OCI-LY3 (cell line): ENCODE results near the gene PHACTR3.

Experiments used
- H2AFZ ChIP-seq: fragments of 200-600, 300-600 bp; shearing (Covaris generic); 2 replicates; pipeline ENCODE4 v1.6.0; 2014; ENCODE audit warnings: antibody characterized with exemption, low read depth, low read length
- H3K27ac ChIP-seq: fragments of 200-600, 300-600 bp; sonication (generic); 2 replicates; pipeline ENCODE4 v1.5.1; 2014; ENCODE audit warnings: mild to moderate bottlenecking, low read length, moderate library complexity, mixed read lengths
- H3K27me3 ChIP-seq: fragments of 200-600, 300-600 bp; sonication (generic); 2 replicates; pipeline ENCODE4 v1.6.1; 2014; ENCODE audit warnings: low read depth, low read length, mixed read lengths
- H3K36me3 ChIP-seq: fragments of 200-600, 300-600 bp; sonication (generic); replicated peaks from 2 replicates; pipeline ENCODE3; 2014; ENCODE audit warnings: low read depth, low read length, mixed read lengths
- H3K4me1 ChIP-seq: fragments of 300-600, 200-600 bp; sonication (generic); 2 replicates; pipeline ENCODE4 v1.6.1; 2014; ENCODE audit warnings: low read length, mixed read lengths
- H3K4me2 ChIP-seq: fragments of 200-600, 300-600 bp; sonication (generic); 2 replicates; pipeline ENCODE4 v1.6.1; 2014; ENCODE audit warnings: low read length, mixed read lengths
- H3K4me3 ChIP-seq: fragments of 300-600, 200-600 bp; sonication (generic); 2 replicates; pipeline ENCODE4 v1.5.1; 2014; ENCODE audit warnings: antibody characterized with exemption, mild to moderate bottlenecking, low read length, moderate library complexity
- H3K79me2 ChIP-seq: fragments of 300-600, 200-600 bp; shearing (Covaris generic); 2 replicates; pipeline ENCODE4 v1.6.1; 2014; ENCODE audit warnings: mild to moderate bottlenecking, low read length, mixed read lengths
- H3K9ac ChIP-seq: fragments of 300-600, 200-600 bp; shearing (Covaris generic); 2 replicates; pipeline ENCODE4 v1.6.0; 2014; ENCODE audit warnings: mild to moderate bottlenecking, low read length, moderate library complexity
- H3K9me3 ChIP-seq: fragments of 200-600, 300-600 bp; shearing (Covaris generic); 2 replicates; pipeline ENCODE4 v1.6.1; 2014; ENCODE audit warnings: low read length, mixed read lengths; ENCODE audit not compliant: insufficient read depth
- H4K20me1 ChIP-seq: fragments of 200-600, 300-600 bp; sonication (generic); 2 replicates; pipeline ENCODE4 v1.6.1; 2016; ENCODE audit warnings: low read length, mixed read lengths; ENCODE audit not compliant: insufficient read depth
- CTCF ChIP-seq: fragments of 200-600, 300-600 bp; sonication (generic); IDR thresholded peaks from 2 replicates; pipeline ENCODE4 v1.5.1; 2014; ENCODE audit warnings: antibody characterized with exemption, low read length, low read depth
- EZH2phosphoT487 ChIP-seq: fragments of 200-600 bp; shearing (Covaris generic); IDR thresholded peaks from 2 replicates; pipeline ENCODE4 v1.6.1; 2018; ENCODE audit warnings: antibody characterized with exemption, mixed run types, low read depth

PHACTR3 gene

DNA sequence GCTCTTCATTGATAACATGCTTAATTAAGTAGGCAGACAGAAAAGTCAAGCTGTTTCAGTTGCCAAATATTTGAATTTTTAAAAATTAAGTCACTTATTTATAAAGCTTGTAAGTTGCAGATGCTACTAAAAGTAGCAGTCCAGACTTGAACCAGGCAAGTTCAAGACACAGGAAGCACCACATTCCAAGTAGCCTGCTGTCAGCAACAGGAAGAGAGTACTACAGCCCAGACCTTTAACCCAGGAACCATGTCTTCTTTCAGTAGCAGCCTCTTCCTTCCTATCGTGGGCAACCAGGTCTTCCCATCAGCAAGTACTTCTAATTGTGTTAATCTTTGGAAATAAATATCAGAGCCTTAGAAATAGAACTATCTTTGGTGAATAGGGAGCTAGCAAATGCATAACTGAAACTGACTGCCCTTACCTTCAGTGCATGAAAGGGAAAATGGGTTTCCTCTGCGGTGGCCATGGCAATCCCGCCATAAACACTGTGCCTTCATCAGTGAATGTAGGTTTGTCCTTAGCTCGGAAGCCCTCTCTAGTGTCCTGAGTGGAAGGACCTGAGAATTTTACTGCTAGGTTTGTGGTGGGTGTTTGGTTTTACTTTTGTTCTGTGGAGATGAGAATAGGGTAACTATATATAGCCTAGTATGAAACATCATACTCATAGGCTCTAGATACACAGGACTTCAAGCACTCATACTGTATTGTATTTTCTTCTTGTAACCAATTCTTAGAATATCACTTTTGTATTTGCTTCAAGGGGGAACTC, 233.5 kb downstream of the PHACTR3 start:
- Histone ChIP-seq H3K9me3 (no peaks in the 10 kb centered on the region), H3K27me3 (peaks cover 93% of the 10 kb centered on the region), H4K20me1 (no peaks in the 10 kb centered on the region), H3K4me2 (no peak overlapping the region), H3K27ac (no peak overlapping the region), H3K36me3 (no peaks in the 10 kb centered on the region), H3K4me1 (no peaks in the 10 kb centered on the region), H3K79me2 (no peaks in the 10 kb centered on the region), H2AFZ (no peak overlapping the region), H3K4me3 (no peak overlapping the region), H3K9ac (no peak overlapping the region)
- TF ChIP-seq CTCF = no peak
- TF ChIP-seq EZH2phosphoT487 = no peak

DNA sequence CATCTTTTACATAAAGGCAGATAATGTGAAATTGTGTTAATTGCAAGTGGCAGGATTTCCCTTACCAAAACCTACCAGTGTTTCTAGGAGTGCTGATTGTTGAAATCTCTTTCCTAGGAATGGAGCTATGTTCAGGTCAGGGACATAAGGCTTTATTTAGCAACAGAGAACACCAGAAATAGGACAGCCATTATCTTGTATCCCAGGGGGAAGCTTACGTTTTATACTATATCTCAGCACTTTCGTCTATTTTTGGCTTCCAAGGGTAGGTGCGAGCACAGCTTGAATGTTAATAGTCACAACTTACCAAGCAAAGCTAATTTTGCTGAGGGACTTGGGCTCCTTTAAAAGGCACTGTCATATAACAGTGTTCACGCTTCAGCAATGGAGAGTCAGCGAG, 235.1 kb downstream of the PHACTR3 start:
- Histone ChIP-seq H3K9ac (no peak overlapping the region), H3K4me2 (no peak overlapping the region), H3K79me2 (no peaks in the 10 kb centered on the region), H3K27ac (no peak overlapping the region), H3K27me3 (peaks cover 80% of the 10 kb centered on the region), H3K9me3 (no peaks in the 10 kb centered on the region), H2AFZ (no peak overlapping the region), H3K36me3 (no peaks in the 10 kb centered on the region), H3K4me1 (no peaks in the 10 kb centered on the region), H3K4me3 (no peak overlapping the region), H4K20me1 (no peaks in the 10 kb centered on the region)
- no peak for TF ChIP-seq EZH2phosphoT487
- no peak for TF ChIP-seq CTCF

GRCh38 chr20:59845472-59845871, 241.1 kb downstream of the PHACTR3 start:
- Histone ChIP-seq H4K20me1 (no peaks in the 10 kb centered on the region), H3K4me2 (no peak overlapping the region), H3K79me2 (no peaks in the 10 kb centered on the region), H3K36me3 (no peaks in the 10 kb centered on the region), H2AFZ (no peak overlapping the region), H3K9me3 (no peaks in the 10 kb centered on the region), H3K4me1 (no peaks in the 10 kb centered on the region), H3K9ac (no peak overlapping the region), H3K27ac (no peak overlapping the region), H3K4me3 (no peak overlapping the region), H3K27me3 (peaks cover 48% of the 10 kb centered on the region)
- TF ChIP-seq CTCF (no peak), EZH2phosphoT487 (no peak)

GRCh38 chr20:59848182-59848581, 243.8 kb downstream of the PHACTR3 start:
- no peak overlapping the region for H3K9ac ChIP-seq
- no peaks in the 10 kb centered on the region for H3K79me2 ChIP-seq
- no peaks in the 10 kb centered on the region for H4K20me1 ChIP-seq
- TF ChIP-seq CTCF = no peak
- H3K27ac ChIP-seq = no peak overlapping the region
- no peak overlapping the region for H2AFZ ChIP-seq
- H3K4me2 ChIP-seq = no peak overlapping the region
- H3K4me1 ChIP-seq = no peaks in the 10 kb centered on the region
- peaks cover 35% of the 10 kb centered on the region for H3K27me3 ChIP-seq
- no peaks in the 10 kb centered on the region for H3K9me3 ChIP-seq
- no peak overlapping the region for H3K4me3 ChIP-seq
- no peaks in the 10 kb centered on the region for H3K36me3 ChIP-seq
